H1 (cell line): Measurements from ENCODE around the gene PRXL2B. TPM values are rescaled to one million over a fixed set of nuclear protein-coding genes. Genes with fewer than 3 reads are reported as not detected.
"Not testable (repeated sequence)": the region's sequence is repeated elsewhere in the genome, so short reads cannot be mapped to it uniquely, and the experiment has no call there.

Experiments
- CTCF ChIA-PET: fragments of 300-600 bp; sonication (Branson Sonifier 250); formaldehyde crosslinking; loops from one replicate; lab custom pipeline; 2021; ENCODE audit not compliant: partially characterized antibody; lab: Charles Lee
- POLR2A ChIA-PET: fragments of 300-600 bp; sonication (Branson Sonifier 250); formaldehyde crosslinking; loops from one replicate; lab custom pipeline; 2021; ENCODE audit warnings: inconsistent platforms; ENCODE audit not compliant: partially characterized antibody; lab: Charles Lee
- DNase-seq, 2 experiments: peaks; one replicate each; pipeline versions ENCODE4 v3.0.0 to v3.0.0-alpha.2; 2010 to 2022; ENCODE audit warnings: low spot score in 2 of 2, low read depth in 1 of 2, mixed read lengths in 1 of 2
- FAIRE-seq: peaks from 2 replicates; lab custom pipeline; 2011; peaks lifted over from hg19 to GRCh38; lab: Jason Lieb, UNC
- H2AFZ ChIP-seq: 2 replicates; pipeline ENCODE4 v1.8.1; 2012; ENCODE audit warnings: low read length, inconsistent platforms
- H2AK5ac ChIP-seq: 2 replicates; pipeline ENCODE4 v1.6.1; 2013; ENCODE audit warnings: low read depth, low read length
- H2BK120ac ChIP-seq: replicated peaks from 2 replicates; pipeline ENCODE3; 2013; ENCODE audit warnings: low read depth, low read length, inconsistent platforms
- H2BK12ac ChIP-seq: 2 replicates; pipeline ENCODE4 v1.6.1; 2013; ENCODE audit warnings: low read depth, low read length
- H2BK15ac ChIP-seq: 2 replicates; pipeline ENCODE4 v1.6.1; 2013; ENCODE audit warnings: low read length
- H2BK20ac ChIP-seq: 2 replicates; pipeline ENCODE4 v1.6.1; 2013; ENCODE audit warnings: low read length
- H2BK5ac ChIP-seq: 2 replicates; pipeline ENCODE4 v1.6.1; 2013; ENCODE audit warnings: low read depth, low read length
- H3K14ac ChIP-seq: 2 replicates; pipeline ENCODE4 v1.6.1; 2013; ENCODE audit warnings: inconsistent platforms; ENCODE audit not compliant: insufficient read length
- H3K18ac ChIP-seq: 2 replicates; pipeline ENCODE4 v1.6.1; 2013; ENCODE audit warnings: low read length; ENCODE audit errors: extremely low read depth
- H3K23ac ChIP-seq: 2 replicates; pipeline ENCODE4 v1.6.1; 2013; ENCODE audit warnings: inconsistent platforms; ENCODE audit not compliant: insufficient read length
- H3K23me2 ChIP-seq: 2 replicates; pipeline ENCODE4 v1.6.1; 2013; ENCODE audit warnings: low read depth, low read length
- H3K27ac ChIP-seq: 2 replicates; pipeline ENCODE4 v1.6.1; 2011; ENCODE audit warnings: low read depth, low read length, inconsistent platforms
- H3K27me3 ChIP-seq, 4 experiments: replicated peaks in 1 of 4; 1 replicate in 1 of 4; 2 replicates in 3 of 4; pipeline versions ENCODE4 v1.6.1 to v1.8.1; 2011 to 2013; ENCODE audit warnings: low read length in 3 of 4, mild to moderate bottlenecking in 3 of 4, inconsistent platforms in 2 of 4, mixed read lengths in 2 of 4, moderate library complexity in 1 of 4; ENCODE audit not compliant: control insufficient read depth in 3 of 4, insufficient read depth in 3 of 4; ENCODE audit errors: extremely low read depth in 1 of 4
- H3K36me3 ChIP-seq, 4 experiments: 2 replicates each; pipeline versions ENCODE4 v1.6.1 to v1.8.1; 2011 to 2013; ENCODE audit warnings: mild to moderate bottlenecking in 4 of 4, low read length in 3 of 4, moderate library complexity in 2 of 4, control low read depth in 1 of 4, inconsistent platforms in 1 of 4; ENCODE audit not compliant: insufficient read depth in 4 of 4, control insufficient read depth in 2 of 4
- H3K4ac ChIP-seq: replicated peaks from 2 replicates; pipeline ENCODE3; 2013; ENCODE audit warnings: low read length, low read depth, mixed read lengths, inconsistent platforms; ENCODE audit not compliant: insufficient read length
- H3K4me1 ChIP-seq, 4 experiments: replicated peaks in 1 of 4; 1 replicate in 1 of 4; 2 replicates in 3 of 4; pipeline versions ENCODE4 v1.6.1 to v1.8.1; 2011 to 2013; ENCODE audit warnings: low read length in 3 of 4, inconsistent platforms in 2 of 4, mixed read lengths in 1 of 4; ENCODE audit not compliant: insufficient read depth in 4 of 4, control insufficient read depth in 3 of 4
- H3K4me2 ChIP-seq, 2 experiments: 2 replicates each; pipeline versions ENCODE4 v1.6.1 to v1.8.1; 2011 to 2013; ENCODE audit warnings: low read depth in 2 of 2, low read length in 2 of 2, control low read depth in 1 of 2, inconsistent platforms in 1 of 2, mild to moderate bottlenecking in 1 of 2; ENCODE audit not compliant: insufficient read depth in 1 of 2
- H3K4me3 ChIP-seq, 4 experiments: fragments of 200-600, 300-600 bp in 1 of 4; sonication (generic), shearing (Covaris generic), sonication (Bioruptor Twin) in 1 of 4; 2 replicates each; pipeline versions ENCODE4 v1.5.1 to v1.8.1; 2011 to 2016; ENCODE audit warnings: low read length in 4 of 4, low read depth in 3 of 4, control low read depth in 2 of 4, inconsistent platforms in 2 of 4, mild to moderate bottlenecking in 2 of 4, mixed read lengths in 1 of 4, moderate library complexity in 1 of 4; ENCODE audit not compliant: insufficient read depth in 2 of 4; ENCODE audit errors: extremely low read depth in 1 of 4
- H3K56ac ChIP-seq: replicated peaks from 2 replicates; pipeline ENCODE3; 2013; ENCODE audit warnings: low read depth, mild to moderate bottlenecking, mixed read lengths, low read length, inconsistent platforms; ENCODE audit not compliant: insufficient read length
- H3K79me1 ChIP-seq: 2 replicates; pipeline ENCODE4 v1.6.1; 2013; ENCODE audit warnings: low read depth, low read length, control low read depth
- H3K79me2 ChIP-seq, 2 experiments: 2 replicates each; pipeline versions ENCODE4 v1.6.1 to v1.8.1; 2012 to 2013; ENCODE audit warnings: low read length in 2 of 2, mild to moderate bottlenecking in 2 of 2, inconsistent platforms in 1 of 2; ENCODE audit not compliant: insufficient read depth in 2 of 2, control insufficient read depth in 1 of 2
- H3K9ac ChIP-seq, 4 experiments: replicated peaks in 1 of 4; 1 replicate in 1 of 4; 2 replicates in 3 of 4; pipeline versions ENCODE4 v1.6.1 to v1.8.1; 2011 to 2013; ENCODE audit warnings: low read depth in 3 of 4, low read length in 3 of 4, control low read depth in 2 of 4, mild to moderate bottlenecking in 2 of 4, moderate library complexity in 2 of 4, inconsistent platforms in 1 of 4; ENCODE audit errors: extremely low read depth in 1 of 4
- H3K9me3 ChIP-seq, 2 experiments: 2 replicates each; pipeline versions ENCODE4 v1.6.1 to v1.8.1; 2012 to 2013; ENCODE audit warnings: mild to moderate bottlenecking in 2 of 2, moderate library complexity in 2 of 2, control low read depth in 1 of 2, inconsistent platforms in 1 of 2, low read depth in 1 of 2, low read length in 1 of 2, mixed read lengths in 1 of 2; ENCODE audit not compliant: insufficient read depth in 2 of 2
- H4K20me1 ChIP-seq, 2 experiments: replicated peaks in 1 of 2; 2 replicates each; pipeline versions ENCODE3 to v1.8.1; 2011 to 2013; ENCODE audit warnings: inconsistent platforms in 2 of 2, low read length in 2 of 2, mild to moderate bottlenecking in 1 of 2; ENCODE audit not compliant: insufficient read depth in 2 of 2, control insufficient read depth in 1 of 2
- H4K5ac ChIP-seq: 2 replicates; pipeline ENCODE4 v1.6.1; 2013; ENCODE audit warnings: low read length, low read depth, mixed read lengths, inconsistent platforms; ENCODE audit not compliant: insufficient read length
- H4K8ac ChIP-seq: 2 replicates; pipeline ENCODE4 v1.8.0; 2013; ENCODE audit warnings: mild to moderate bottlenecking, moderate library complexity, low read length, inconsistent platforms; ENCODE audit not compliant: insufficient read depth; ENCODE audit errors: extremely low read depth
- H4K91ac ChIP-seq: replicated peaks from 2 replicates; pipeline ENCODE3; 2013; ENCODE audit warnings: low read length, mixed read lengths, inconsistent platforms; ENCODE audit not compliant: insufficient read length
- whole genome bisulfite sequencing, 2 experiments: shearing (Covaris generic) in 1 of 2; methylation state at CpG; one replicate each; pipeline versions ENCODE4 v1.1.6 to v1.1.7; 2013 to 2015; ENCODE audit warnings: low lambda C conversion rate in 2 of 2, mixed read lengths in 2 of 2, inconsistent platforms in 1 of 2, low coverage in 1 of 2, missing lambda C conversion rate in 1 of 2; ENCODE audit not compliant: insufficient replicate concordance in 2 of 2, insufficient coverage in 1 of 2, insufficient read length in 1 of 2; ENCODE audit errors: extremely low coverage in 1 of 2, missing lambda C conversion rate in 1 of 2; 5-methylcytosine and 5-hydroxymethylcytosine counted together
- polyA plus RNA-seq, 7 experiments: library from polyadenylated mRNA; depleted of rRNA in 3 of 7; stranded (reverse) in 5 of 7; unstranded in 2 of 7; fragments of >200 nt in 5 of 7; fragments of 200-250 nt in 2 of 7; gene quantifications; 1 replicate in 5 of 7; 2 replicates in 1 of 7; 4 replicates in 1 of 7; pipeline versions ENCODE4 v1.2.1 to v1.2.3, GENCODE V29; 2011 to 2013; ENCODE audit warnings: missing spikeins in 2 of 7, mixed read lengths in 2 of 7
- total RNA-seq: library from RNA; stranded (reverse); fragmentation: NEBNext Ultra II Directional; extraction: Animal tissue kit (Norgen Biotek cat#: 25700); gene quantifications from 2 replicates; pipeline ENCODE4 v1.2.1, GENCODE V29; 2021

Gene PRXL2B
- total and polyA plus RNA-seq, 2 of the 8 experiments (the other 6 are each of a cell fraction or from before 2014, with no cell fraction given), result 35.3 to 46.0 TPM

DNA sequence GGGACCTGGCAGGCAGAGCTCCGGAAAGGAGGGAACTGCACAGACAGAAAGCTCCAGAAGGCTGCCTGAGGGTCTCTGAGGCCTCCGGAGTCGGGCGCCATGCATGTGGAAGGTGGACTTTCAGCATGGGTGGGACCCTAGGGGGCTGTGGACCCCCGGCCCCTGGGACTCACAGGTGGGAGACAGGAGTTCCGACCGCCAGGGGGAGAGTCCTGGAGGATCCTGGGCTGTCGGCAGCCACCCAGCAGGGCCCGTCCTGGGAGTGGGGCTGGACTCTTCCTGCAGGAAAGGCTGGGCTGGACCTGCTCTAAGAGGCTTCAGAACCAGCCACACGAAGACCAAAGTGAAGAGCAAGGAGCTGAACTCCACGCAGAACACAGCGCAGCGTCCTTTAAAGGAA lies 16.9 kb upstream of the PRXL2B start:
- H3K18ac ChIP-seq, H2AK5ac ChIP-seq, H3K4me1 ChIP-seq, H3K23ac ChIP-seq, H4K8ac ChIP-seq, POLR2A ChIA-PET, CTCF ChIA-PET, H3K9ac ChIP-seq, H2AFZ ChIP-seq, DNase-seq, H3K79me1 ChIP-seq, FAIRE-seq, H3K56ac ChIP-seq, H4K91ac ChIP-seq, H2BK5ac ChIP-seq, H3K14ac ChIP-seq, H2BK15ac ChIP-seq, H3K36me3 ChIP-seq, H3K27ac ChIP-seq, H3K4me2 ChIP-seq, H4K5ac ChIP-seq, H3K79me2 ChIP-seq, H4K20me1 ChIP-seq, H2BK20ac ChIP-seq, H3K4me3 ChIP-seq, H3K4ac ChIP-seq, H2BK12ac ChIP-seq, H3K23me2 ChIP-seq, H3K9me3 ChIP-seq, H2BK120ac ChIP-seq, H3K27me3 ChIP-seq: not testable (repeated sequence)
- 81% methylated on average over 12 of the region's 13 CpGs; no CpG with 5 or more reads in 1 of the 2 experiments for WGBS, 2 experiments
